HepG2 (cell line): ENCODE measurements around the gene NALCN. TPM values are rescaled to one million over a fixed set of nuclear protein-coding genes. Genes with fewer than 3 reads are reported as not detected.

ENCODE experiments used
- ATAC-seq: fragments of 200-7000 bp; cut with Tn5 transposase; 3 replicates; pipeline ENCODE4 v1.9.1; 2020; ENCODE audit warnings: mild to moderate bottlenecking, moderate library complexity
- BruUV-seq: library from RNA; stranded (reverse); fragments of 400-500 nt; replicated peaks from 2 replicates; lab custom pipeline; 2021; lab: Mats Ljungman, UMichigan
- CTCF ChIA-PET: fragments of 300-600 bp; formaldehyde crosslinking; extraction: SDS; loops from one replicate; lab custom pipeline; 2021; ENCODE audit warnings: low total read pairs, inconsistent platforms, low intra/inter-chr PET ratio; lab: Yijun Ruan, JAX
- POLR2A ChIA-PET: fragments of 350-600 bp; sonication (Branson Sonifier 250); formaldehyde crosslinking; loops from one replicate; lab custom pipeline; 2020; ENCODE audit warnings: antibody characterized with exemption, inconsistent platforms; lab: Yijun Ruan, JAX
- DNase-seq: peaks from one replicate; pipeline ENCODE4 v3.0.0-alpha.2; 2015; ENCODE audit warnings: low spot score
- FAIRE-seq: peaks from 3 replicates; lab custom pipeline; 2011; peaks lifted over from hg19 to GRCh38; lab: Jason Lieb, UNC
- H2AFZ ChIP-seq: one replicate; pipeline ENCODE4 v1.6.1; 2011; ENCODE audit warnings: low read length, inconsistent platforms
- H3K27ac ChIP-seq: fragments of 300-600 bp; 3 replicates; pipeline ENCODE4 v1.8.0; 2011; ENCODE audit warnings: mixed run types, mild to moderate bottlenecking, mixed read lengths, low read length, inconsistent platforms; ENCODE audit not compliant: insufficient read depth; ENCODE audit errors: extremely low read length
- H3K27me3 ChIP-seq, 2 experiments: fragments of 200-600 bp in 1 of 2; 2 replicates in 1 of 2; 3 replicates in 1 of 2; pipeline versions ENCODE4 v1.6.0 to v1.8.0; 2011; ENCODE audit warnings: low read length in 2 of 2, mild to moderate bottlenecking in 2 of 2, moderate library complexity in 2 of 2, inconsistent platforms in 1 of 2; ENCODE audit not compliant: insufficient read depth in 2 of 2, control insufficient read depth in 1 of 2
- H3K36me3 ChIP-seq, 2 experiments: fragments of 200-600 bp in 1 of 2; replicated peaks in 1 of 2; 2 replicates in 1 of 2; 3 replicates in 1 of 2; pipeline versions ENCODE4 v1.5.1 to v1.8.0; 2011; ENCODE audit warnings: low read length in 2 of 2, inconsistent platforms in 1 of 2; ENCODE audit not compliant: insufficient read depth in 2 of 2, control insufficient read depth in 1 of 2
- H3K4me1 ChIP-seq: 2 replicates; pipeline ENCODE4 v1.5.1; 2012; ENCODE audit warnings: low read length, inconsistent platforms; ENCODE audit not compliant: insufficient read depth
- H3K4me2 ChIP-seq: 2 replicates; pipeline ENCODE4 v1.6.0; 2011; ENCODE audit warnings: low read depth, low read length, inconsistent platforms
- H3K4me3 ChIP-seq, 3 experiments: fragments of 200-600 bp in 1 of 3; sonication (generic), shearing (Covaris generic) in 1 of 3; replicated peaks in 1 of 3; 2 replicates each; pipeline ENCODE4 v1.5.1; 2011 to 2016; ENCODE audit warnings: low read length in 3 of 3, inconsistent platforms in 2 of 3, low read depth in 2 of 3, mild to moderate bottlenecking in 2 of 3, control low read depth in 1 of 3, mixed read lengths in 1 of 3; ENCODE audit not compliant: insufficient read depth in 1 of 3
- H3K79me2 ChIP-seq: one replicate; pipeline ENCODE4 v1.6.1; 2011; ENCODE audit warnings: low read length, inconsistent platforms; ENCODE audit not compliant: insufficient read depth
- H3K9ac ChIP-seq: 2 replicates; pipeline ENCODE4 v1.6.0; 2011; ENCODE audit warnings: mild to moderate bottlenecking, low read depth, low read length, inconsistent platforms; ENCODE audit not compliant: insufficient read depth
- H3K9me3 ChIP-seq: 2 replicates; pipeline ENCODE4 v1.5.1; 2012; ENCODE audit warnings: mild to moderate bottlenecking, low read length
- H4K20me1 ChIP-seq: 2 replicates; pipeline ENCODE4 v1.6.0; 2011; ENCODE audit warnings: inconsistent platforms, mild to moderate bottlenecking, low read length, moderate library complexity; ENCODE audit not compliant: insufficient read depth
- EED ChIP-seq: sonication (generic); formaldehyde crosslinking; IDR thresholded peaks from 2 replicates; pipeline ENCODE4 v1.5.0; 2020; ENCODE audit warnings: mild to moderate bottlenecking, missing genetic modification reagents
- FUBP1 ChIP-seq: sonication (generic); formaldehyde crosslinking; IDR thresholded peaks from 2 replicates; pipeline ENCODE4 v1.5.1; 2020; ENCODE audit warnings: missing genetic modification reagents, mild to moderate bottlenecking, borderline replicate concordance
- HIVEP1 ChIP-seq: sonication (generic); formaldehyde crosslinking; IDR thresholded peaks from 2 replicates; pipeline ENCODE4 v1.4.0; 2020; ENCODE audit warnings: mild to moderate bottlenecking, missing genetic modification reagents
- KDM6A ChIP-seq: IDR thresholded peaks from 2 replicates; pipeline ENCODE4 v1.6.1; 2016; ENCODE audit warnings: low read depth
- MYNN ChIP-seq: sonication (generic); formaldehyde crosslinking; IDR thresholded peaks from 2 replicates; pipeline ENCODE4 v1.4.0; 2020; ENCODE audit warnings: mild to moderate bottlenecking, low read depth, missing genetic modification reagents
- REXO4 ChIP-seq: sonication (generic); formaldehyde crosslinking; IDR thresholded peaks from 2 replicates; pipeline ENCODE4 v1.8.0; 2022; ENCODE audit warnings: missing genetic modification reagents, mild to moderate bottlenecking, borderline replicate concordance
- SSRP1 ChIP-seq: IDR thresholded peaks from 2 replicates; pipeline ENCODE4 v1.6.1; 2016; ENCODE audit warnings: control low read depth
- TCF7 ChIP-seq: sonication (generic); IDR thresholded peaks from 2 replicates; pipeline ENCODE4 v1.6.1; 2016; ENCODE audit warnings: antibody characterized with exemption, low read depth
- TRAFD1 ChIP-seq: sonication (generic); formaldehyde crosslinking; IDR thresholded peaks from 2 replicates; pipeline ENCODE4 v1.5.1; 2020; ENCODE audit warnings: missing genetic modification reagents, mild to moderate bottlenecking, borderline replicate concordance
- ZBTB33 ChIP-seq: sonication (generic); formaldehyde crosslinking; IDR thresholded peaks from 2 replicates; pipeline ENCODE4 v1.4.0; 2020; ENCODE audit warnings: missing genetic modification reagents
- ZBTB7A ChIP-seq: sonication (generic); formaldehyde crosslinking; IDR thresholded peaks from 2 replicates; pipeline ENCODE4 v1.8.0; 2022; ENCODE audit warnings: mild to moderate bottlenecking, missing genetic modification reagents
- ZFP37 ChIP-seq: sonication (generic); formaldehyde crosslinking; IDR thresholded peaks from 2 replicates; pipeline ENCODE4 v1.4.0; 2020; ENCODE audit warnings: missing genetic modification reagents, borderline replicate concordance
- ZNF597 ChIP-seq: sonication (generic); formaldehyde crosslinking; IDR thresholded peaks from 2 replicates; pipeline ENCODE4 v1.5.0; 2020; ENCODE audit warnings: missing genetic modification reagents
- ZNF644 ChIP-seq: IDR thresholded peaks from 2 replicates; pipeline ENCODE4 v1.6.1; 2016; ENCODE audit warnings: low read depth
- in situ Hi-C: cut with HindIII; loops from 2 replicates; pipeline ENCODE4 v1.10.0; 2017; ENCODE audit warnings: low pct_unique_long_range_greater_than_20kb; ENCODE audit not compliant: extremely low pct_ligation_motif_present
- intact Hi-C: fragments of 100-400 bp; cut with micrococcal nuclease; formaldehyde crosslinking; loops from one replicate; pipeline ENCODE4 v1.10.0; 2022; ENCODE audit not compliant: unreplicated experiment
- polyA plus RNA-seq, 8 experiments: library from polyadenylated mRNA; depleted of rRNA in 3 of 8; stranded (reverse) in 7 of 8; unstranded in 1 of 8; fragments of >200 nt; fragmentation: Illumina TruSeq in 4 of 8; extraction: Trizol in 4 of 8; gene quantifications; 2 replicates each; pipeline versions ENCODE4 v1.2.1 to v1.2.3, GENCODE V29; 2011 to 2016; ENCODE audit warnings: low read depth in 4 of 8, missing spikeins in 1 of 8, mixed read lengths in 1 of 8; ENCODE audit not compliant: insufficient read depth in 1 of 8
- total RNA-seq, 5 experiments: library from RNA; depleted of rRNA; stranded (reverse); fragments of >200 nt; fragmentation: Illumina TruSeq; extraction: Trizol; gene quantifications; 2 replicates each; pipeline ENCODE4 v1.2.3, GENCODE V29; 2016; ENCODE audit warnings: low read depth in 1 of 5

NALCN gene
- total and polyA plus RNA-seq, 2 of the 13 experiments (the other 11 are each of a cell fraction or from before 2014, with no cell fraction given), result not detected

GRCh38 chr13:101434486-101434885, 18.2 kb upstream of the NALCN start (continued):
- TF ChIP-seq TCF7, result no peak
- no peak for TF ChIP-seq ZNF644 (CRISPR knock-in tag)
- TF ChIP-seq ZBTB33 (CRISPR knock-in tag), result no peak
- TF ChIP-seq KDM6A (CRISPR knock-in tag), result no peak
- no peak for TF ChIP-seq FUBP1
- no peak for TF ChIP-seq REXO4

- H3K27me3 ChIP-seq, result 0 out of 5 replicates have a peak, but pooled peaks cover 0 to 1% of the 10 kb centered on the region in 2 experiments
- ChIA-PET CTCF (no interaction called here), POLR2A (no interaction called here)
- no peaks in the 10 kb centered on the region for H3K79me2 ChIP-seq
- H3K4me2 ChIP-seq, result no peak overlapping the region
- H3K9me3 ChIP-seq, result no peaks in the 10 kb centered on the region
- H2AFZ ChIP-seq, result no peak overlapping the region
- in situ Hi-C loops, result no loop called here
- BruUV-seq, result no TSS peak
- intact Hi-C loops, result no loop called here
- TF ChIP-seq TRAFD1 (CRISPR knock-in tag) (no peak), HIVEP1 (CRISPR knock-in tag) (no peak), MYNN (CRISPR knock-in tag) (no peak), EED (CRISPR knock-in tag) (no peak), ZBTB7A (no peak), ZFP37 (CRISPR knock-in tag) (no peak), ZNF597 (CRISPR knock-in tag) (no peak), SSRP1 (CRISPR knock-in tag) (no peak)
- no peak overlapping the region for H3K27ac ChIP-seq
- no peak overlapping the region for H3K9ac ChIP-seq
- FAIRE-seq (no peak), ATAC-seq (no peak), DNase-seq (no peak)
- no peak overlapping the region for H3K4me3 ChIP-seq
- no peaks in the 10 kb centered on the region for H3K36me3 ChIP-seq
- H4K20me1 ChIP-seq, result no peaks in the 10 kb centered on the region
- no peaks in the 10 kb centered on the region for H3K4me1 ChIP-seq
Observed at GRCh38 chr13:101433895-101434294, 17.6 kb upstream of the NALCN start.
